OCI-LY7 (cell line): ENCODE data around the gene PLCL1. TPM values are rescaled to one million over a fixed set of nuclear protein-coding genes. Genes with fewer than 3 reads are reported as not detected.

ENCODE experiments used
- BruUV-seq: library from RNA; stranded (reverse); fragments of 400-500 nt; replicated peaks from 2 replicates; lab custom pipeline; 2021; lab: Mats Ljungman, UMichigan
- CTCF ChIA-PET: fragments of 300-600 bp; sonication (Branson Sonifier 250); formaldehyde crosslinking; loops from one replicate; lab custom pipeline; 2022; ENCODE audit warnings: antibody characterized with exemption; ENCODE audit not compliant: unreplicated experiment; lab: Charles Lee
- POLR2A ChIA-PET: fragments of 300-600 bp; sonication (Branson Sonifier 250); formaldehyde crosslinking; loops from one replicate; lab custom pipeline; 2022; ENCODE audit warnings: antibody characterized with exemption; lab: Charles Lee
- DNase-seq: peaks from one replicate; pipeline ENCODE4 v3.0.0-alpha.2; 2015; ENCODE audit warnings: low spot score
- H2AFZ ChIP-seq: fragments of 200-600 bp; sonication (generic), shearing (Covaris generic); 2 replicates; pipeline ENCODE4 v1.6.1; 2014; ENCODE audit warnings: mild to moderate bottlenecking, antibody characterized with exemption, low read length, moderate library complexity
- H3K27ac ChIP-seq: fragments of 200-600 bp; sonication (generic); 2 replicates; pipeline ENCODE4 v1.5.1; 2014; ENCODE audit warnings: mixed run types, low read depth, mild to moderate bottlenecking, moderate library complexity, low read length, inconsistent platforms; ENCODE audit not compliant: poor library complexity, severe bottlenecking
- H3K36me3 ChIP-seq: fragments of 200-600 bp; sonication (generic); 2 replicates; pipeline ENCODE4 v1.6.1; 2014; ENCODE audit warnings: mild to moderate bottlenecking, antibody characterized with exemption, low read length, moderate library complexity, mixed read lengths; ENCODE audit not compliant: insufficient read depth
- H3K4me1 ChIP-seq: fragments of 200-600 bp; sonication (generic); 2 replicates; pipeline ENCODE4 v1.5.1; 2014; ENCODE audit warnings: mild to moderate bottlenecking, low read length; ENCODE audit not compliant: insufficient read depth, poor library complexity, severe bottlenecking
- H3K4me2 ChIP-seq: fragments of 200-600 bp; sonication (generic); 2 replicates; pipeline ENCODE4 v1.6.1; 2014; ENCODE audit warnings: mild to moderate bottlenecking, low read length
- H3K4me3 ChIP-seq: fragments of 200-600 bp; sonication (generic); 2 replicates; pipeline ENCODE4 v1.5.1; 2014; ENCODE audit warnings: mild to moderate bottlenecking, low read depth, low read length; ENCODE audit not compliant: poor library complexity, severe bottlenecking
- H3K79me2 ChIP-seq: fragments of 200-600 bp; sonication (generic); 2 replicates; pipeline ENCODE4 v1.6.1; 2016; ENCODE audit warnings: low read depth, mild to moderate bottlenecking, low read length, moderate library complexity, mixed read lengths; ENCODE audit not compliant: insufficient read depth
- H3K9me2 ChIP-seq: fragments of 200-600 bp; sonication (generic); 2 replicates; pipeline ENCODE4 v1.6.1; 2016; ENCODE audit warnings: mild to moderate bottlenecking, low read length, mixed read lengths; ENCODE audit not compliant: insufficient read depth
- H3K9me3 ChIP-seq: fragments of 200-600 bp; sonication (generic); 2 replicates; pipeline ENCODE4 v1.6.1; 2014; ENCODE audit warnings: mild to moderate bottlenecking, mixed run types, low read length, mixed read lengths
- H4K20me1 ChIP-seq: fragments of 200-600 bp; sonication (generic); 2 replicates; pipeline ENCODE4 v1.6.1; 2014; ENCODE audit warnings: mild to moderate bottlenecking, antibody characterized with exemption, low read length, moderate library complexity, mixed read lengths; ENCODE audit not compliant: insufficient read depth
- CTCF ChIP-seq: fragments of 200-600 bp; sonication (generic); conservative IDR thresholded peaks from 2 replicates; pipeline ENCODE4 v1.5.1; 2014; ENCODE audit warnings: mild to moderate bottlenecking, antibody characterized with exemption, low read length, moderate library complexity, mixed read lengths
- EZH2phosphoT487 ChIP-seq: fragments of 200-600 bp; sonication (generic); IDR thresholded peaks from 2 replicates; pipeline ENCODE4 v1.6.1; 2018; ENCODE audit warnings: low read depth, borderline replicate concordance, mild to moderate bottlenecking, mixed run types, antibody characterized with exemption, low read length, moderate library complexity, mixed read lengths
- intact Hi-C: fragments of 100-400 bp; cut with micrococcal nuclease; formaldehyde crosslinking; loops from one replicate; pipeline ENCODE4 v1.10.0; 2022; ENCODE audit not compliant: unreplicated experiment
- total RNA-seq, 2 experiments: library from RNA; depleted of rRNA in 1 of 2; stranded (reverse); fragments of >200 nt in 1 of 2; shearing (Covaris generic) in 1 of 2; gene quantifications; 2 replicates each; pipeline ENCODE4 v1.2.3, GENCODE V29; 2014 to 2022

The PLCL1 gene
- total RNA-seq, 2 experiments from 2014 or later = 0.03 TPM; not detected in 1

- intact Hi-C loops = no loop called here
Observed at GRCh38 chr2:197853549-197853948, 49.2 kb downstream of the PLCL1 start.

GRCh38 chr2:197857476-197858107 lies 53.2 kb downstream of the PLCL1 start:
- no peaks in the 10 kb centered on the region for H4K20me1 ChIP-seq
- CTCF ChIA-PET = no interaction called here
- TF ChIP-seq CTCF (no peak), EZH2phosphoT487 (no peak)
- POLR2A ChIA-PET = interaction anchor here (0.6 kb wide), 1 partner anchor 98 kb away, joined by 3 read pairs; no protein-coding TSS in a partner anchor
- no peak overlapping the region for H2AFZ ChIP-seq
- BruUV-seq = no TSS peak
- H3K9me3 ChIP-seq = no peaks in the 10 kb centered on the region
- intact Hi-C loops = no loop called here
- no peak for DNase-seq
- H3K27ac ChIP-seq = no peak overlapping the region
- H3K9me2 ChIP-seq = no peaks in the 10 kb centered on the region
- no peak overlapping the region for H3K4me2 ChIP-seq
- no peaks in the 10 kb centered on the region for H3K79me2 ChIP-seq
- no peaks in the 10 kb centered on the region for H3K36me3 ChIP-seq
- H3K4me1 ChIP-seq = no peaks in the 10 kb centered on the region
- H3K4me3 ChIP-seq = no peak overlapping the region

More at GRCh38 chr2:197853549-197853948, 49.2 kb downstream of the PLCL1 start:
- Histone ChIP-seq H3K27ac (no peak overlapping the region), H3K79me2 (no peaks in the 10 kb centered on the region), H3K4me1 (no peaks in the 10 kb centered on the region), H3K9me3 (no peaks in the 10 kb centered on the region), H4K20me1 (no peaks in the 10 kb centered on the region), H3K4me3 (no peak overlapping the region), H3K9me2 (no peaks in the 10 kb centered on the region), H3K36me3 (no peaks in the 10 kb centered on the region), H2AFZ (no peak overlapping the region), H3K4me2 (no peak overlapping the region)
- ChIA-PET CTCF (interaction anchor here (0.9 kb wide), 1 partner anchor 15 kb away, joined by 3 read pairs; no protein-coding TSS in a partner anchor), POLR2A (interaction anchor here (1.1 kb wide), 1 partner anchor 36 kb away, joined by 6 read pairs; no protein-coding TSS in a partner anchor)
- no TSS peak for BruUV-seq
- TF ChIP-seq EZH2phosphoT487 = no peak
- TF ChIP-seq CTCF = no peak
- no peak for DNase-seq

- Histone ChIP-seq H3K27ac (no peak overlapping the region), H3K9me3 (no peaks in the 10 kb centered on the region), H3K36me3 (no peaks in the 10 kb centered on the region), H4K20me1 (no peaks in the 10 kb centered on the region), H2AFZ (no peak overlapping the region), H3K4me1 (no peaks in the 10 kb centered on the region), H3K4me2 (no peak overlapping the region), H3K79me2 (no peaks in the 10 kb centered on the region), H3K9me2 (no peaks in the 10 kb centered on the region), H3K4me3 (no peak overlapping the region)
- TF ChIP-seq EZH2phosphoT487 = no peak
- TF ChIP-seq CTCF = no peak
- no peak for DNase-seq
- intact Hi-C loops = no loop called here
- no TSS peak for BruUV-seq
- POLR2A ChIA-PET = interaction anchor here (1.3 kb wide), 1 partner anchor 17 kb away, joined by 5 read pairs; no protein-coding TSS in a partner anchor
- CTCF ChIA-PET = no interaction called here
Observed at GRCh38 chr2:197858607-197859140, 54.3 kb downstream of the PLCL1 start.
